BJ (cell line): ENCODE measurements around the gene GPATCH4. TPM values are rescaled to one million over a fixed set of nuclear protein-coding genes. Genes with fewer than 3 reads are reported as not detected.
"Not testable (repeated sequence)": the region's sequence is repeated elsewhere in the genome, so short reads cannot be mapped to it uniquely, and the experiment has no call there.

Experiments used
- CTCF ChIA-PET: fragments of 350-600 bp; formaldehyde crosslinking; extraction: SDS; loops from one replicate; lab custom pipeline; 2021; ENCODE audit warnings: antibody characterized with exemption, inconsistent platforms; lab: Yijun Ruan, JAX
- POLR2A ChIA-PET: fragments of 300-600 bp; sonication (Branson Sonifier 250); formaldehyde crosslinking; extraction: SDS; loops from one replicate; lab custom pipeline; 2021; ENCODE audit warnings: antibody characterized with exemption; lab: Charles Lee
- DNase-seq: peaks from one replicate; pipeline ENCODE4 v3.0.0-alpha.2; 2011; ENCODE audit warnings: low read depth
- H3K27me3 ChIP-seq: 2 replicates; pipeline ENCODE4 v1.6.0; 2011; ENCODE audit warnings: low read length; ENCODE audit not compliant: control insufficient read depth, insufficient read depth
- H3K36me3 ChIP-seq: 2 replicates; pipeline ENCODE4 v1.5.1; 2011; ENCODE audit warnings: low read length; ENCODE audit not compliant: control insufficient read depth, insufficient read depth
- H3K4me3 ChIP-seq: 2 replicates; pipeline ENCODE4 v1.5.1; 2011; ENCODE audit warnings: low read depth, mild to moderate bottlenecking, control low read depth, low read length
- polyA plus RNA-seq: library from polyadenylated mRNA; depleted of rRNA; stranded (reverse); fragments of >200 nt; gene quantifications from 2 replicates; pipeline ENCODE4 v1.2.3, GENCODE V29; 2011
- TF ChIP-seq, protein P1 (sequence below): IDR thresholded peaks from 2 replicates; pipeline ENCODE4 v1.5.1; 2011; ENCODE audit warnings: low read depth, mild to moderate bottlenecking, control low read depth, inconsistent platforms, low read length, moderate library complexity; ENCODE audit not compliant: insufficient read depth

GPATCH4 gene
- polyA plus RNA-seq, 1 experiment: 21.2 TPM

DNA sequence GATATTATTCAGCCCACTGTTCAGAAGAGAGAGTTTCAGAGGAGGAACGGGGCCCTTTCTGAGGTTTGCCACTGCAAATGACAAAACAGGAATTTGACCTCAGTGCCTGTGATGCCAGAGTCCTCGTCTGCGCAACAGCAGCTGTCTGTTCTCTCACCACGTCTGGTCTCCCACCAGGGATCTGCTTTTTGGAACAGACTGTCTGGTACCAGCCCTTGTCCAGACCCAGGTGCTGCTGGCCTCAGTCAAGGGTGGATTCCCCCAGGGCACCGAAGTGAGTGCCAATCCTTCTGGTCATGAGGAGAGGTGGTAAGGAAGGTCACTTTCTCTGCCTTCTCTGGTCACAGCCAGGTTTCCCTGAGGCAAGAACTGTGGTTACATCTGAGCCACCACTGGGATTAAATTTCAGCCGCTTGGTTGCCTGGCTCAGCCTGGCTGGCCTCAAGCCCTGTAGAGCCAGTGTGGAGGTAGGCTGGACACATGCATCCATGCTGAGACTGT is 38.4 kb upstream of the GPATCH4 start:
- H3K4me3 ChIP-seq: no peak overlapping the region
- POLR2A ChIA-PET: no interaction called here
- DNase-seq: no peak
- TF ChIP-seq, protein P1, sequence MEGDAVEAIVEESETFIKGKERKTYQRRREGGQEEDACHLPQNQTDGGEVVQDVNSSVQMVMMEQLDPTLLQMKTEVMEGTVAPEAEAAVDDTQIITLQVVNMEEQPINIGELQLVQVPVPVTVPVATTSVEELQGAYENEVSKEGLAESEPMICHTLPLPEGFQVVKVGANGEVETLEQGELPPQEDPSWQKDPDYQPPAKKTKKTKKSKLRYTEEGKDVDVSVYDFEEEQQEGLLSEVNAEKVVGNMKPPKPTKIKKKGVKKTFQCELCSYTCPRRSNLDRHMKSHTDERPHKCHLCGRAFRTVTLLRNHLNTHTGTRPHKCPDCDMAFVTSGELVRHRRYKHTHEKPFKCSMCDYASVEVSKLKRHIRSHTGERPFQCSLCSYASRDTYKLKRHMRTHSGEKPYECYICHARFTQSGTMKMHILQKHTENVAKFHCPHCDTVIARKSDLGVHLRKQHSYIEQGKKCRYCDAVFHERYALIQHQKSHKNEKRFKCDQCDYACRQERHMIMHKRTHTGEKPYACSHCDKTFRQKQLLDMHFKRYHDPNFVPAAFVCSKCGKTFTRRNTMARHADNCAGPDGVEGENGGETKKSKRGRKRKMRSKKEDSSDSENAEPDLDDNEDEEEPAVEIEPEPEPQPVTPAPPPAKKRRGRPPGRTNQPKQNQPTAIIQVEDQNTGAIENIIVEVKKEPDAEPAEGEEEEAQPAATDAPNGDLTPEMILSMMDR: no peak
- peaks cover 70% of the 10 kb centered on the region for H3K27me3 ChIP-seq
- H3K36me3 ChIP-seq: no peaks in the 10 kb centered on the region
- CTCF ChIA-PET: interaction anchor here (0.5 to 5.5 kb wide), 5 partner anchors 14 to 146 kb away, joined by 3 to 32 read pairs (median 3); partner anchors contain the start of gene NES

DNA sequence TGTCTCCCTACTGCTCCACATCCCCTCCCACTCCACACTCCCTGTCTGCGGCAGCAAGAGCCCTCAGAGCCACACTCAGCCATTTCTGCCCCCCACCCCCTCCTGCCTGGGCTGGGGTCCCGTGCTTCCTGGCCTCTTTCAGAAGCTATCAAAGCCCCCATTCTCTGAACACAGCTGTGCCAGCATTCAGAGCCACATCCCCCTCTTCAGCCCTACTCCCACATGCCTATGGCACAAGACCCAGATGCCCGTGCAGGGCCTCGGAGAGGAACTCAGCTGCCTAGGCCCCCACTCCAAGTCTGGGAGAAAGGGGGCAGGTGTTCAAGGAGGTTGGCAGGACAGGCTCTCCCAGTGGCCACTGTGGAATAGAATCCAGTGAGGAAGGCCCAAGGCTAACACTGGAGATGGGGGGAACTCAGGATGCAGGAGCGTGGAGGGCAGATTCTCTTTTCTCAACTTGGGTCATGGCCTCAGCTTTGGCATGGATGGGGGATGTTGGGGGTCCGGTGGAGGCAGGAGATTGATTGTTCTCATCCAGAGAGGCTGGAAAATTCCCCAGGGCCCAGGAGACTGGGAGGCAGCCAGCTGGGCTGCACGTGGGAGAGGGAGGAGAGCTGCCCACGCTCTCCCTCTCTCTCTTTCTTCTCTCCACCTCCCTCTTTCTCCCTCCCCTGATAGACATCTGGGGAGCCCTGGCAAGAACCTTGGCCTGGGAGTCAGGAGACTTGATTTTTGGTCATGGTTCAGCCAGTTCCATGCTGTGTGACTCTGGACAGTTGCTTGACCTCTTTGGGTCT is 37.1 kb upstream of the GPATCH4 start:
- CTCF ChIA-PET: interaction anchor here (0.9 to 5.5 kb wide), 6 partner anchors 10 to 253 kb away, joined by 3 to 32 read pairs (median 4); partner anchors contain the start of gene NES

DNA sequence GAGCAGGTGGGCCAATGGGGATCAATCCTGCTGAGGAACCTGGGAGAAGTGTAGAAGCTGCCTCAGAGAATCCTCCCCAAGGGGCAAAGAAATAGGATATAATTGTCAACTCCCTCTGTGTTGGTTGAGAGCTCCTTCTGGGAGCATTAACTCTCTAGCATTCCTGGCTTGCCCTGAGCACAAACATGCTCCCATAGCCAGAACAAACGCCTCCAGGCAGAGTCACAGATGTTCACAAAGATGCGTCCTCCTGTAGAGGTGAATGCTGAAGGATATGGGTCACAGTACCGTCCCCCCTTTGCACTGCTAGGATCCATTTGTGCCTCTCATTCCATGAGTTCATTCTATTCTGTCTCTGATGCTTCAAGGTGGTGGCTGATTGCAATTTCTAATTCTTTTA is 31.1 kb upstream of the GPATCH4 start:
- CTCF ChIA-PET: interaction anchor here (15.6 kb wide), 1 partner anchor 26 kb away, joined by 257 read pairs; no protein-coding TSS in a partner anchor
- DNase-seq: no peak
- Histone ChIP-seq H3K27me3 (peaks cover 29% of the 10 kb centered on the region), H3K36me3 (no peaks in the 10 kb centered on the region), H3K4me3 (no peak overlapping the region)
- TF ChIP-seq, protein P1: no peak
- POLR2A ChIA-PET: no interaction called here

More for the DNA sequence above, 37.1 kb upstream of the GPATCH4 start:
- POLR2A ChIA-PET: no interaction called here
- H3K27me3 ChIP-seq: peaks cover 67% of the 10 kb centered on the region
- H3K36me3 ChIP-seq: no peaks in the 10 kb centered on the region
- TF ChIP-seq, protein P1: no peak
- H3K4me3 ChIP-seq: no peak overlapping the region
- no peak for DNase-seq

GRCh38 chr1:156631152-156631551 is 29.9 kb upstream of the GPATCH4 start:
- H3K4me3 ChIP-seq, DNase-seq, H3K36me3 ChIP-seq, POLR2A ChIA-PET: not testable (repeated sequence)
- H3K27me3 ChIP-seq: peaks cover 25% of the 10 kb centered on the region
- CTCF ChIA-PET: interaction anchor here (0.6 to 15.6 kb wide), 5 partner anchors 17 to 185 kb away, joined by 3 to 257 read pairs (median 4); partner anchors contain the start of gene NES

DNA sequence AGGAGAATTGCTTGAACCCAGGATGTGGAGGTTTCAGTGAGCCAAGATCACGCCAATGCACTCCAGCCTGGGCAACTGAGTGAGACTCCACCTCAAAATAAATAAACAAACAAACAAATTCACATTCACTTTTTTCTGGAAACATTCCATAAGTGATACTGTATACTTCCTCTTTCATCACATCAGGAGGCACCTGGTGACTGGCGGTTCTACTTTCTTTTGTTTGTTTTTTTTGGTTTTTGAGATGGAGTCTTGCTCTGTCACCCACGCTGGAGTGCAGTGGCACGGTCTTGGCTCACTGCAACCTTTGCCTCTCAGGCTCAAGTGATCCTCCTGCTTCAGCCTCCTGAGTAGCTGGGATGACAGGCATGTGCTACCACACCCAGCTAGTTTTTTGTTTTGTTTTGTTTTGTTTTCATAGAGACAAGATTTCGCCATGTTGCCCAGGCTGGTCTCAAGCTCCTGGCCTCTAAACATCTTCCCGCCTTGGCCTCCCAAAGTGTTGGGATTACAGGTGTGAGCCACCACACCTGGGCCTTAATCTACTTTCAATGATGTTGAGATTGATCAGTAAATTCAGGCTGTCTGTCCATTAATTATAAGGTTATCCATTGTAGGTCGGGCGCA is 28.7 kb upstream of the GPATCH4 start:
- Histone ChIP-seq H3K4me3 (no peak overlapping the region), H3K36me3 (no peaks in the 10 kb centered on the region), H3K27me3 (peaks cover 28% of the 10 kb centered on the region)
- TF ChIP-seq, protein P1: no peak
- ChIA-PET POLR2A (no interaction called here), CTCF (interaction anchor here (1.1 to 15.6 kb wide), 7 partner anchors 11 to 184 kb away, joined by 3 to 257 read pairs (median 5); partner anchors contain the start of genes HAPLN2 and NES)
- no peak for DNase-seq
